ENCODE data around the gene NFKB2. TPM values are rescaled to one million over a fixed set of nuclear protein-coding genes. Genes with fewer than 3 reads are reported as not detected.
A peak's percentile ranks its signal among the peaks of the same experiment; 100 is the strongest.

The NFKB2 gene
- total and polyA plus RNA-seq, 4 donors = 34.6 to 114 (median 50.5) TPM

DNA sequence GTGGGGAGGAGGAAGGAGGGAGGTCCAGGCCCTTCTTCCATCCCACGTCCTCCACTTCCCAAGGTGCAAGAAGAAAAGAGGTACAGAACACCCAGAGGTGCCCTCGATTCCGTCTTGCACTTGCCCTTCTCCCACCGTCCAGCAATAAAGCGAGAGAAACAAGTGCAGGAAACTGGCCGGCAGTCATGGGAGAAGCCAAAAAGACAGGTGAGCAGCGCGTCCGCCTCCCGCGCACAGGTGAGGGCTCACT, 54.5 kb downstream of the NFKB2 start:
- Histone ChIP-seq H3K9ac (ENCODE audit: insufficient read depth in 1 of 2, low read length in 2 of 2) (peak overlapping the region in 1 of 2 donors; percentile 79), H3K4me3 (peak overlapping the region; percentile 90), H3K4me1 (ENCODE audit: control insufficient read depth in 5 of 5, insufficient read depth in 5 of 5, low read length in 5 of 5) (peaks cover 0 to 11% (median 2%) of the 10 kb centered on the region in 5 donors), H3K27me3 (ENCODE audit: control insufficient read depth in 3 of 3, insufficient read depth in 3 of 3, low read length in 2 of 3) (no peaks in the 10 kb centered on the region), H3K36me3 (ENCODE audit: control insufficient read depth in 4 of 4, insufficient read depth in 4 of 4, low read length in 4 of 4) (no peaks in the 10 kb centered on the region), H3K27ac (ENCODE audit: low read depth in 1 of 2, low read length in 1 of 2) (peak overlapping the region; percentile 63 to 95), H3K9me3 (ENCODE audit: control insufficient read depth in 4 of 4, insufficient read depth in 3 of 4, low read length in 3 of 4) (no peaks in the 10 kb centered on the region)
- 0 to 1% methylated on average over 11 of the region's 11 CpGs for WGBS, 2 donors
- no peak for TF ChIP-seq CTCF (IDR thresholded peaks at IDR 0.05; ENCODE audit: control extremely low read depth, extremely low read depth)
- ATAC-seq (ENCODE audit: insufficient read depth, low FRiP score) (no peak), DNase-seq (no peak)

- Histone ChIP-seq H3K9ac (ENCODE audit: insufficient read depth in 1 of 2, low read length in 2 of 2) (peak overlapping the region in 1 of 2 donors; percentile 79), H3K36me3 (ENCODE audit: control insufficient read depth in 4 of 4, insufficient read depth in 4 of 4, low read length in 4 of 4) (no peaks in the 10 kb centered on the region), H3K27ac (ENCODE audit: low read depth in 1 of 2, low read length in 1 of 2) (peak overlapping the region; percentile 63 to 95), H3K4me1 (ENCODE audit: control insufficient read depth in 5 of 5, insufficient read depth in 5 of 5, low read length in 5 of 5) (peaks cover 0 to 11% (median 2%) of the 10 kb centered on the region in 5 donors), H3K9me3 (ENCODE audit: control insufficient read depth in 4 of 4, insufficient read depth in 3 of 4, low read length in 3 of 4) (no peaks in the 10 kb centered on the region), H3K4me3 (peak overlapping the region; percentile 90), H3K27me3 (ENCODE audit: control insufficient read depth in 3 of 3, insufficient read depth in 3 of 3, low read length in 2 of 3) (no peaks in the 10 kb centered on the region)
- DNase-seq (peak; percentile 77 to 95 (median 87)), ATAC-seq (ENCODE audit: insufficient read depth, low FRiP score) (peak; percentile 85)
- WGBS, 2 donors = 0% methylated on average over 59 to 104 of the region's 104 CpGs
- no peak for TF ChIP-seq CTCF (IDR thresholded peaks at IDR 0.05; ENCODE audit: control extremely low read depth, extremely low read depth)
Measured at GRCh38 chr10:102450374-102451104, 55.0 kb downstream of the NFKB2 start.

DNA sequence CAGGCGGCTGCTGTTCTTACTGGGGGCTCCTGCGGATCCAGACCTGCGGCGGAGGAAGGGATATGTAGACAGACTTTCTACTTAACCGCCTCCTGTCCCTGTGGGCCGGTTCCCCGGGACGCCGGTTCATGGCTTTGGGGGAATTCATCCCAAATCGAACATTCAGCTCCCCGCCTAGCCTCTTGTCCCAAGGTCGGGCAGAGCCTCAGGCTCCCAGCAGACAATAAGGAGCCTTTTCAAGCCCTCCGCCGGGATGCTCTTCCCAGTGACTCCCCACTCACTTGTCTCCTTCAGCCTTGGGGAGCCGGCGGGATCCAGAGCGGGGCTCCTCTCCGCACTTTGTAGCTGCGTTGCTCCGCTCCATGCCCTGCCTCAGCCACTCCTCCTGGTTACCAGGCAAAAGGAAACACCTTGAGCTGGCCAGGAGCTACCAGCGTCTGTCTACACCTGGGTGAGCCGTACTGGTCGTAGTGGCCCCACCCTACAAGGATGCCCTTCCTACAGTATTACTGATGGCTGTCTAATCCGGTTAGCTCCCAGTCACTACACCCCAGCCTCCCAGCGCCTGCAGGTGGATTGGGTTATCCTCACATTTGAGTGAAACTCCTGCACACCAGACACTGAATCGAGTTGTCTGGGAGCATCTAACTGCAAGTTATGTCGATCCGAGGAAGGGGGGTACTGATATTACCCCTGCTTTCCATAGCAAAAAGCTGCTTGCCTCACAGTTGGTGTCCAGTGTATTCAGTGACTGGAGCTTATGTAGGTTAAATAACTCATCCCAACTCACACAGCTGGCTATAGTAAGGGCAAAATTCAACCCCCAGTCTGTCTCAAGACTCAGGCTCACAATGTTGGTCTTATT, 55.8 kb downstream of the NFKB2 start, which contains the start of gene C10orf95:
Gene C10orf95 (minus strand): TSS at position 439 of the 865 bp plus-strand sequence. CDS start 450 bp downstream, outside the sequence.
- no peaks in the 10 kb centered on the region for H3K9me3 ChIP-seq (ENCODE audit: control insufficient read depth in 4 of 4, insufficient read depth in 3 of 4, low read length in 3 of 4)
- peak within 1 kb of the TSS; percentile 33 to 38 for H3K9ac ChIP-seq (ENCODE audit: insufficient read depth in 1 of 2, low read length in 2 of 2)
- no peaks in the 10 kb centered on the region for H3K27me3 ChIP-seq (ENCODE audit: control insufficient read depth in 3 of 3, insufficient read depth in 3 of 3, low read length in 2 of 3)
- 29% methylated on average over 28 of the region's 28 CpGs for WGBS, 2 donors
- H3K4me3 ChIP-seq = peak within 1 kb of the TSS; percentile 90
- peak within 1 kb of the TSS; percentile 63 to 95 for H3K27ac ChIP-seq (ENCODE audit: low read depth in 1 of 2, low read length in 1 of 2)
- no peak for ATAC-seq (ENCODE audit: insufficient read depth, low FRiP score)
- peaks cover 0 to 11% (median 2%) of the 10 kb centered on the region in 5 donors for H3K4me1 ChIP-seq (ENCODE audit: control insufficient read depth in 5 of 5, insufficient read depth in 5 of 5, low read length in 5 of 5)
- DNase-seq = no peak
- TF ChIP-seq CTCF (IDR thresholded peaks at IDR 0.05; ENCODE audit: control extremely low read depth, extremely low read depth) = no peak
- peaks cover 0 to 2% (median 0%) of the 10 kb centered on the region in 4 donors for H3K36me3 ChIP-seq (ENCODE audit: control insufficient read depth in 4 of 4, insufficient read depth in 4 of 4, low read length in 4 of 4)

Small RNA genes within 50 kb of the gene (small RNA-seq; reads per million reads assigned to genes)
- gene MIR146B (ENCODE audit: low replicate concordance) = 1,718 reads per million, percentile 99 among the genes with 10 or more reads in this experiment

Other genes starting within 250 kb of the NFKB2 start
- 10 to 100 TPM; 30.9 to 42.4 TPM for gene NOLC1, start 243.3 kb upstream of the NFKB2 start, total RNA-seq
- gene NOLC1, start 243.3 kb upstream of the NFKB2 start, polyA plus RNA-seq = 10 to 100 TPM; 21.8 to 60.9 TPM
- gene ELOVL3, start 169.4 kb upstream of the NFKB2 start, total RNA-seq = 1 to 10 TPM in 1 of 2 donors, under 1 TPM in 1; 0.54 to 1.4 TPM
- gene ELOVL3, start 169.4 kb upstream of the NFKB2 start, polyA plus RNA-seq = 1 to 10 TPM in 1 of 2 donors, under 1 TPM in 1; 0.93 to 1.3 TPM
- not detected for gene PITX3, start 154.2 kb upstream of the NFKB2 start, total RNA-seq
- under 1 TPM in 1 of 2 donors, not detected in 1; 0.03 TPM for gene PITX3, start 154.2 kb upstream of the NFKB2 start, polyA plus RNA-seq
- 10 to 100 TPM; 34.0 to 48.5 TPM for gene GBF1, start 150.2 kb upstream of the NFKB2 start, total RNA-seq
- gene GBF1, start 150.2 kb upstream of the NFKB2 start, polyA plus RNA-seq = 10 to 100 TPM; 11.6 to 16.7 TPM
- 1 to 10 TPM; 4.6 to 5.3 TPM for gene PSD, start 23.1 kb downstream of the NFKB2 start, total RNA-seq
- gene PSD, start 23.1 kb downstream of the NFKB2 start, polyA plus RNA-seq = 1 to 10 TPM; 1.1 to 1.9 TPM
- gene FBXL15, start 25.1 kb downstream of the NFKB2 start, total RNA-seq = 10 to 100 TPM in 1 of 2 donors, 1 to 10 TPM in 1; 9.4 to 23.6 TPM
- gene FBXL15, start 25.1 kb downstream of the NFKB2 start, polyA plus RNA-seq = 10 to 100 TPM; 13.7 to 40.4 TPM
- 10 to 100 TPM; 33.4 to 46.0 TPM for gene CUEDC2, start 36.9 kb downstream of the NFKB2 start, total RNA-seq
- gene CUEDC2, start 36.9 kb downstream of the NFKB2 start, polyA plus RNA-seq = 10 to 100 TPM; 42.1 to 63.8 TPM
- gene C10orf95, start 55.8 kb downstream of the NFKB2 start, total RNA-seq = 10 to 100 TPM in 1 of 2 donors, 1 to 10 TPM in 1; 6.0 to 20.4 TPM
- 1 to 10 TPM; 3.9 to 6.4 TPM for gene C10orf95, start 55.8 kb downstream of the NFKB2 start, polyA plus RNA-seq
- 10 to 100 TPM; 88.9 to 96.0 TPM for gene ACTR1A, start 107.0 kb downstream of the NFKB2 start, total RNA-seq
- gene ACTR1A, start 107.0 kb downstream of the NFKB2 start, polyA plus RNA-seq = 10 to 100 TPM; 72.0 to 79.7 TPM
- gene SUFU, start 108.3 kb downstream of the NFKB2 start, total RNA-seq = 10 to 100 TPM; 14.0 to 14.8 TPM
- gene SUFU, start 108.3 kb downstream of the NFKB2 start, polyA plus RNA-seq = 1 to 10 TPM; 3.5 to 5.6 TPM
- gene TRIM8, start 248.8 kb downstream of the NFKB2 start, total RNA-seq = 100 to 1,000 TPM; 136 to 173 TPM
- 100 to 1,000 TPM in 1 of 2 donors, 10 to 100 TPM in 1; 81.5 to 104 TPM for gene TRIM8, start 248.8 kb downstream of the NFKB2 start, polyA plus RNA-seq

Measured in lung (tissue), 13 donors.